CMK (cell line): ENCODE measurements around the gene INSYN2A.

Experiments used
- DNase-seq: peaks from one replicate; pipeline ENCODE4 v3.0.0-alpha.2; 2010; ENCODE audit warnings: low read depth

The INSYN2A gene

GRCh38 chr10:127195041-127195506, 1.3 kb downstream of the INSYN2A start:
- DNase-seq = no peak

DNA sequence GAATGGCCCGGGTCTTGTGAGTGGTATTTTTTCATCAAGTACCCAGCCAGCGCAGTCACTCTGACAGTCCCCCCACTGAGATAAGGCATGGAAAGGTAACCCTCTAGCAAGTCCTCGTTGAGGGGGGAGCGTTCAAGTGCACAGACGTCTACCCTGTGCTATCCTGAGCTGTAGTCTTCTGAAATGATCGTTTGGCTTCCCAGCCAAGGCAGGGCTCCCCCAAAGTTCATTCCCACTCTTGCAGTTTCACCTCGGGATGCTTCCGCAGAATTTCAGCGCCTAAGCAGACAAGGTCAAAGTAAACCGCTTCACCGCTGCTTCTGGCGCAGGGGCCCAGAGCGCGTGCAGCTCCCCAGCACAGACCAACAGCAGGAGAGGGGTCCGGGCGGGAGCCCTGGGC, 1.8 kb downstream of the INSYN2A start:
- DNase-seq = no peak

GRCh38 chr10:127194111-127194510, 2.3 kb downstream of the INSYN2A start:
- DNase-seq = no peak

- no peak for DNase-seq
These were observed 3.3 kb downstream of the INSYN2A start for GRCh38 chr10:127193125-127193524.

DNA sequence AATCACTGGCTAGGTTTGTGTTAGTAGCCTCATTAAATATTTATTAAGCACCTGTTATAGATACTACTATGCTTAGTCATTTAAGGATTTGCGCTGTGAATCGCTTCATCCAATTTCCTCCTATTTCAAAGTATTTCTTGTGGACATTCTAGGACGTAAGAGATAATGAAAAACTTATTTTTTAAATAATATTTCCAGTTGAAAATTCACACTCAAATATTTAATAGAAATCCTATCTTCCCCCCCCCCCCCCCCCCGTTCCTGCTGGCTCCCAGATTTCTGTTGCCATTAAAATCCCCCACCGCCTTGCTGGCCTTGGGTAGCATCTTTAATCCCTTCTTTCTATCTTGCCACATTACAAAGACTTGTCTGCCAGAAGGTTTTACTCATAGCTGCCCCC, 6.0 kb downstream of the INSYN2A start:
- DNase-seq = no peak

DNA sequence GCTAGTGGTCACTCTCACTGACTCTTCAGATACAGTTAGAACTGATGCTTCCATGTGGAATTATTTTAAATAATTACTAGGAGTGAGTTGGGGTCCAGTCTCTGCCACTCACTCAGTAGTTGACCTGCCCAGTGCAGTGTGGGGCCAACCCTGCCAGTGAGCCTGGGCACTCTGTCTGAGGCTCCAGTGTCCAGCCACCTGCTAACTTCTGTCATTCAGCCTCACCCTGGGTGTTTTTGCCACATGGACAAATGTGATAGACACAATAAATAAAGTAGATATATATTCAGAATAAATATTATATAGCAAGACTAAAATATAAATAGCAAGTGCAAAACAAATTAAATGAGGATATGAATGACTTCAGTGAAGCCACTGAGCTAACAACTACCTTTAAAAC, 7.2 kb downstream of the INSYN2A start:
- no peak for DNase-seq

DNA sequence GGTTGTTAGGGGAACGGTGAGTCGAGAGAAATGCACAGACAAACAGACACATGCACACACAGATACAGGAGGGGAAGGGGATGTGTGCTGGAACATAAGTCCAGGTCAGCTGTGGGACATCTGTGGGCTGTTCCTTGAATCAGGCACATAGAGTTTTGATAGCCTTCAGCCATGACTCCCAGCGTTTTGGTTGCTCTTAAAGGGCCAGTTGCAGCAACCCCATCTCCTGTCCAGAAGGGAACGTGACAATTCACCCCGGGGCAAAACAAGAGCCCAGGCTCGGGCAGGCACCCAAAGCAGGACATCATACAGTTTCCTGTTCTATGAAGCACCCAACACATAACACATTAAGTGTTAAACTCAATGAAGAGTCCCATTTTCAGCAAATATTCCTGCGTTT, 9.6 kb downstream of the INSYN2A start:
- DNase-seq = no peak

GRCh38 chr10:127184582-127184981, 11.8 kb downstream of the INSYN2A start:
- no peak for DNase-seq

- no peak for DNase-seq
These were observed 14.2 kb downstream of the INSYN2A start for GRCh38 chr10:127182161-127182560.

DNA sequence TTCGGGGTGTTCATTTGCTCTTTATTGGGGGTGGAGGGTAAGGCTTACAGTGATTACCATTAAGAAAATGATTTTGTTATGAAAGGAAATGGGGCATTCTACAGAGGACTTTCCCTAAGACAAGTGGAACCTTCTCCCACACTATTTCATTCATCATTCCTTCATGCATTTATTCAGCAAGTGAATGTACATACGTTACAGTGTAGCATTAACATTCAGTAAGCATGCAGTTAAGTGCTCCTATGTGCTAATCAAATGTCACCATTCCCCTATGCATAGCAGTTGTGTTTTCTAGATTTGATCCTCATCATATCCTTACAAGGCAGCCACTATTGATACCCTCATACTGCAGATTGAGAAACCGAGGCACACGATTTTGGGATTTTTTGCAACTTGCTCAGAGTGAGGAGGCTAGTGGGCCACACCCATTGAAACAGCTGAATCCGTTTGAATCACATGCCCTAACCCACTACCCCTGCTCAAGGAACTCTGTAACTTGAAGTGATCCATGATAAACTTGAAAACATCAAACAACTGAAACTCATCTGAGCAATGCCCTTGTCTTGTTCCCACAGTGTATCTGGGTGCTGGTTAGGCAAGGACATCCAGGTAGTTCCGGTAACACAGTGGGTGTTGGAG, 16.7 kb downstream of the INSYN2A start:
- no peak for DNase-seq

- no peak for DNase-seq
These were observed 19.7 kb downstream of the INSYN2A start for GRCh38 chr10:127176649-127177048.

DNA sequence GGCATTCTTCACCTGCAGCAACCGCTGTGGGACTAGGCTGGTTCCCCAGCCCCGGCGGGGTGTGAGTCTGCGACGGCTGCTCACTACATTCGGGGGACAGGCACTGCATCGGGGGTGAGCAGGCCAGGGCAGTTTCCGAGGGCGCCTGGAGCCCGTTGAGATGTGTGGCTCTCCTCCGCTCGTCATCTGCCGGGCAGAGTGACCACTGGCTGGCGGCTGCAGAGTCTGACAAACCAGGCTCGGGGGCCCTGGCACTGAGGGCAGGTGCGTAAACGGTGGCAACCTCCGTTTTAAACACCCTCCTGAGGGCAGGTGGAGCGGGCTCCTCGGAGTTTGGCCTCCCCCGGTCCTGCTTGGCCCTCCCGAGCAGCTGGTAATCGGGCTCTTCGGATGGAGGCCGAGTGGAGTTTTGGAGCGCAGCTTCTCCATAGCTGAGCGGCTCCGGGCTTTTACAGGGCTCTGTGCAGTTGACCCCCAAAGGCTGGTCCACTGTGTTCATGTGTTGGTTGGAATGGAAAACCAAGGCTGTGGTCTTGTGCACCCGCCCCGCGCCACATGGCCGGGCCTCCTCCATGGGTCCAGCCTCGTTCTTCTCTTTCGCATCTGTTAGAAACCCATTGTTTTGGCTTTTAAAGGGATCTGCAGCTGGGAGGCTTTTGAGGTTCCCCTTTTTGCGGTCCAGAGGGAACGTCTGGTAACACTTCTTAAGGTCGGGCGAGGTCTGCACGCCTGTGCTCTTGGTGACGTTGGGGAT, 20.9 kb downstream of the INSYN2A start:
- no peak for DNase-seq

GRCh38 chr10:127174866-127175265, 21.5 kb downstream of the INSYN2A start:
- no peak for DNase-seq

- no peak for DNase-seq
These were observed 28.1 kb downstream of the INSYN2A start for GRCh38 chr10:127168261-127168660.

DNA sequence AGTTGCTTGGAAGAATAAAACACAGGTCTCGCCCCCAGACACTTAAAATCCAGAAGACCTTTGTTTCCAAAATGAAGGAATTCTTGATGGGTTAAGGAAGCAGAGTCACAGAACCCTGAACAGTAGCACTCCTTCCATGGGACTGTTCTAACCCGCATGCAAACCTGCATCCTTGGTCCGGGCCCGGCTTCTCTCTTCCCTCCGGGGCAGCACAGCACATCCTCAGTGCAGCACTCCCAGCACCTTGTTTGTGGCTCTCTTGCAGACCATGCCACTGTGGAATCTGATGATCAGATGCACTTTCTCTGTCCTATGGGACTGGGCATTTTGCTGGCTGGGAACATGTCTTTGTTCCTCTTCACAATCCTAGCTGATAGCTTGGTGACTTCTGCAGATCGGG, 33.5 kb downstream of the INSYN2A start:
- DNase-seq = no peak

GRCh38 chr10:127161482-127161881, 34.9 kb downstream of the INSYN2A start:
- no peak for DNase-seq

- no peak for DNase-seq
These were observed 36.6 kb downstream of the INSYN2A start for GRCh38 chr10:127159648-127160245.

DNA sequence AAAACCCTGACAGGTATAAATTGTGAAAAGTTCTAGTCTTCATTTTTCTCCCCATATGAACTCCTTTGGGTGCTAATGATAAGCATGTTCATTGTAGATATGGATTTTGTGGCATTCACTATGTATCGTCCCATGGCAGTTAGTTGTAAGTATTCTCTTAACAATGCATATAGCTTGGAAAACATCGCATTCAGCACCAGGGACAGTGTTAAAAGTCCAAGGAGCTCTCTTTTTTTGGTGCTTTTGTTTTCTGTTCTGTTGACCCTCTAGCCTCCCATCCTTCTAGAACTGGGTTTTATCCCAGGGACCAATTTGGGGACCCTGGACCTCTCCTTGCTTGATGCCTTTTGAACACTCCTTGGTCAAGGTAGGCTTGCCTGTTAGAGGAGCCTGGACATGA, 37.7 kb downstream of the INSYN2A start:
- no peak for DNase-seq

DNA sequence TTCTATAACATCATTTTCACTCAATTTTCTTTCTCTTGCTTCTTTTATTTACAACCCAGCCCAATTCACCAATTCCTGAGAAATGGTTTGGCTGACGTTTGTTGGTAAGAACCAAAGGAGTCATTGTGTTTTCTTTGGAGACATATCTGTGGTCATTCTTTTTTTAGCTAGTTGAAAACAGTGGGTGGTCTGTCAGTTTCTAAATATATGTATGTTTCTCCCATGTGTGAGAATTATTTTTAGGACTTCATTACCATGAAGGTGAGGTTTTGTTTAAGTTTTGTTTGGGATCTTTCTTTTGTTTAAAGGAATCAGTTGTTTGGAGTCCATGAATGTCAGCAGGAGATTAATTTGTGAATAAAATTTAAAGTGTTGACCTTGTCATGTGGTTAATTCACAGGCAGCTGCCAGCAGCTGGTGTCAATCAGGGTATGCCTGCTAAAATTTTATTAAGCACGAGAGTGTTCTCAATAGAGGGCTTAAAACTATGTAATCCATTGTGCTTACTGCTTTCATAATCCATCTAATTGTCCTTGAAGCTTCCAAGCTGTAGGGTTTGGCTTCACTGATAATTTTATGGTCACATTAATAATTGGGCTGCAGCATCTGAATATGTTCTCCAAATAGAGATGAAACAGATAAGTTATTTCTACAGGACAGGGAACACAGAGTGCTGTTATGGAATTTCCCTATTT, 38.7 kb downstream of the INSYN2A start:
- DNase-seq = no peak

DNA sequence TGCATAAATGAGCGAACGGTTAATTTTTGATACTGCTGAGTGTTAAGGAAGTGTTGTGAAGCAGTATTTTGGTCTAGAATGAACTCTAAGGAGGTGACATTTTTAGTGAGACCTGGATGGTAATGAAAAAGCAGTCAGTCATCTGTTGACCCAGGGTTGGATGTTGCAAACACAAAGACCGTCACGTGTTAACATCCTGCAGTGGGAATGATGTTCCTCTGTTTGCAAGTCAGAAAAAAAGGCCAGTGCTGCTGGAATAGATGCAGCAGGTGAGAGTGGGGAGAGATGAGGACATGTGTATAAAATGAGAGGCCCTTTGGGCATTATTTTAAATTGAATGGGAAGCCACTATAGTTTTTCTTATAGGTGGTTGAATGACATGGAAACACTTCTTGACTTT, 39.3 kb downstream of the INSYN2A start:
- no peak for DNase-seq

DNA sequence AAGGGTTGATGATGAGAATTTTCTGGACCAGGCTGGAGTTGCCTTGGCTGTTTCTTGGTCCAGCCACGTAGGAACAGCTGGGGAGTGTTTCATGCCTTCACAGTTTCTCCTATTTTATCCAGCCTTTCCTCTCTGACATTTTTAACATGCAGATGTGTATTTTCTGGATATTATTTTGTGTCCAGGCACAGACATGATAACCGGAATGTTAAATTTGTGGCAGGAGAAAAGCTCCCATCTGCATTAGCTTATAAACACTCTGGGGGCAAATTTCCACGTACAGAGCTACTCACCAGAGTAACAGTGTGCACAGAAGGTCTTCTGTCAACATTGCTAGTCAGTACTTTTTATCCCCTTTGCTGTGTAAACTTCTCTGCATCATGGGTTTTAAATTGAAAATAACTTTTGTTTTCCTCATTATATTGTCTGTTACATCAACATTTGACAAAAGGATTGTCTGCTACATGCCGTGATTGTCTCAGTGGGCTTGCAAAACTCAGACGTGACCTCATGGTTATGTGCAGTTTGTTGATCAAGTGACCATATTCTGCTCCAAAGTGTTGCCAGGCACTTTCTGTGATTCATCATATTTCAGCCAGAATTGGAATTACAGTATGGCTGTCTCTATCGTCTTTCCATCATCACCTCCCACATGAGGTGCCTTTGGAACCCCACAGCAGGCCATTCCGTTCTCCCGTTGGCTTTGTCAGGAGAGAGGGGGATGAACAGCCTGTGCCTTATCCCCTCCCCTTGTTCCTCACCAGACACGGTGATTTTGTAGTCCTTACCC, 41.4 kb downstream of the INSYN2A start:
- DNase-seq = no peak

DNA sequence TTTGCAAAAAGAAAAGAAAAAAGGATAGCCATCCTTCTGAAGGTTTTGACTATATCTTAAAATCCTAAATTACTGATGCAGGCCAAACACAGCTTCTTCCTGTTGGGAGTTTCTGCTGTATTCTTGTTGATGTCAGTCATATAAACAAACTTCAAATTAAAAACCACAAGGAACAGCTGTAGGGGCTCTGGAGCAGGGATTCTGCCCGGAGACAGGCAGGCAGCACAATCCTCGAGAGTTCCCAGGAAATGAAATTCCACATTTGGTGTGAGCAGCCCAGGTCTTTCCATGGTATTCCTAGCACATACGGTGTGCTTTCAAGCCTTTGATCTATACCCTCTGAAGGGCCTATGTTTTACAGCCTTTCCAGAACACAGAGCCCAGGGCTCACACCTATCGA, 43.2 kb downstream of the INSYN2A start:
- DNase-seq = no peak
